T-helper 2 cell (primary cell): ENCODE data around the gene SPEM2.
A peak's percentile ranks its signal among the peaks of the same experiment; 100 is the strongest.

Experiments
- DNase-seq, 5 experiments: peaks; one replicate each; pipeline versions ENCODE4 v3.0.0 to v3.0.0-alpha.2; 2012 to 2022
- total RNA-seq, 2 donors: gene quantifications; one replicate each; lab custom pipeline; 2026; lab: John Stamatoyannopoulos, UW

SPEM2 gene
- 0 reads per million in 2 donors for total RNA-seq

- no peak for DNase-seq
These were observed at the start of gene SPEM2 for GRCh38 chr17:7425316-7425715. TSS of gene SPEM2 (plus strand) at chr17:7425616. CDS start at chr17:7425689, 73 bp downstream.

- no peak for DNase-seq
These were observed 46.3 kb upstream of the SPEM2 start for GRCh38 chr17:7379134-7379533.

DNA sequence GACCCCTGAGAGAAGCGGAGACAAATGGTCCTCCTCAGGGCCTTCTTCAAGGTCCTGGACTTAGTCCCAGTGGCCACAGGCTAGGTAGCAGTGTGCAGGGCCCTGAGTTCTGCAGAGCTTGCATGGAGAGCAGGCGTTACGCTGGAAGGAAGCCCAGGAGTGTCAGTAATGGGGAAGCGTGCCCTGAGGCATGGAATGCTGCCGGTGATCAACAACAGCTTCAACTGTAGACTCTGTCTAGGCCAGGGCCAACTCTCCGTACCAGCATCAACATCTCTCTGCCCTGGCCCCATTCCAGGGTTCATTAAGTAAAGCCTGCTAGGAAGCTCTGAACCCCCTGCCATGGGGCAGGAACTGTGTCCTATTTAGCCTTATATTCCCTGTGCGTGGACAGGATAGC is 45.1 kb upstream of the SPEM2 start:
- DNase-seq = no peak

- no peak for DNase-seq
These were observed 44.3 kb upstream of the SPEM2 start, which contains the start of gene TNK1 for GRCh38 chr17:7380855-7381683. TSS of gene TNK1 (plus strand) at chr17:7381089. CDS start at chr17:7382927, 1,838 bp downstream.

DNA sequence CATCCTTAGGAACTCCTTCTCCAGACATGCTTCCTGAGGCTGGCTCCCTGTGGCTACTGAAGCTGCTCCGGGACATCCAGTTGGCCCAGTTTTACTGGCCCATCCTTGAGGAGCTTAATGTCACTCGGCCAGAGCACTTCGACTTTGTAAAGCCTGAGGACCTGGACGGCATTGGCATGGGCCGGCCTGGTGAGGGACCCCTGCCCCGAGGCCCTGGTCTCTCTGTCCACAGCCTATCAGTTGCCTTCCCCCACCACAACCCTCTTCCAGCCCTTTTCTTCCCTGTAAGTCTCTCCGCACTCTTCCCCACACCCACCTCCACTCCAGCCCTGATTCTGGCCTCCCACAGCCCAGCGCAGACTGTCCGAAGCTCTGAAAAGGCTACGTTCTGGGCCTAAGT is 42.5 kb upstream of the SPEM2 start:
- DNase-seq = no peak

- no peak for DNase-seq
These were observed 42.1 kb upstream of the SPEM2 start for GRCh38 chr17:7383371-7383741.

GRCh38 chr17:7383742-7384488 is 41.5 kb upstream of the SPEM2 start:
- DNase-seq = peak; percentile 61 to 85 (median 75)

DNA sequence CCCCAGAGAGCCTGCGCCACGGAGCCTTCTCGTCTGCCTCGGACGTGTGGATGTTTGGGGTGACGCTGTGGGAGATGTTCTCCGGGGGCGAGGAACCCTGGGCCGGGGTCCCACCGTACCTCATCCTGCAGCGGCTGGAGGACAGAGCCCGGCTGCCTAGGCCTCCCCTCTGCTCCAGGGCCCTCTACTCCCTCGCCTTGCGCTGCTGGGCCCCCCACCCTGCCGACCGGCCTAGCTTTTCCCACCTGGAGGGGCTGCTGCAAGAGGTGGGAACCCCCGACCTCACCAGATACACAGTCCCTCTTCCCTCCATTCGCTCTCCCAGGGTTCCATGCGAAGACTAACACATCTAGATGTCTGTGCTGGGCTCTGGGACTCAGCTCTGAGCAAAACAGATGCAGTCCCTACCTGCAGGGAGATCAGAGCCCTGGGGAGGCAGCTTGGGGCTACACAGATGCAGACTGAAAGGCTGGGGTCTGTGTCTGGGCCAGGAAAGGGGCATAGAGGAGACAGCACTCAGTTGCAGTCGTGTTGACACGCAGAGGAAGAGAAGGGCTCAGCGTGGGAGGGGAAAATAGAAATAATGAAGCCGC is 40.8 kb upstream of the SPEM2 start:
- DNase-seq = no peak

DNA sequence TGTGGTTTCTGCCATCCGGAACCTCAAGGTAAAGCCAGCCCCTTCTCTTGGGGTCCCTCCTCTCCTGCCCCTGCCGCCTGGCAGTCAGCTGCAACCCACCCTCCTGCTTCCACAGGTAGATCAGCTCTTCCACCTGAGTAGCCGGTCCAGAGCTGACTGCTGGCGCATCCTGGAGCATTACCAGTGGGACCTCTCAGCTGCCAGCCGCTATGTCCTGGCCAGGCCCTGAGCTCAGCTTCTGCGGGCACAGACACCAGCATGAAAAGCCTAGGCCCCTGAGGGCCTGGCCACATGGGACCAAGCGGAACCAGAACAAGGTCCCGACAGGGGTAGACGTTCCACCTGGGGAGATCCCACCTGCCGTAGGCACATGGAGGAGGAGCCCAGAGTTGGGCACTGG is 36.6 kb upstream of the SPEM2 start:
- no peak for DNase-seq

DNA sequence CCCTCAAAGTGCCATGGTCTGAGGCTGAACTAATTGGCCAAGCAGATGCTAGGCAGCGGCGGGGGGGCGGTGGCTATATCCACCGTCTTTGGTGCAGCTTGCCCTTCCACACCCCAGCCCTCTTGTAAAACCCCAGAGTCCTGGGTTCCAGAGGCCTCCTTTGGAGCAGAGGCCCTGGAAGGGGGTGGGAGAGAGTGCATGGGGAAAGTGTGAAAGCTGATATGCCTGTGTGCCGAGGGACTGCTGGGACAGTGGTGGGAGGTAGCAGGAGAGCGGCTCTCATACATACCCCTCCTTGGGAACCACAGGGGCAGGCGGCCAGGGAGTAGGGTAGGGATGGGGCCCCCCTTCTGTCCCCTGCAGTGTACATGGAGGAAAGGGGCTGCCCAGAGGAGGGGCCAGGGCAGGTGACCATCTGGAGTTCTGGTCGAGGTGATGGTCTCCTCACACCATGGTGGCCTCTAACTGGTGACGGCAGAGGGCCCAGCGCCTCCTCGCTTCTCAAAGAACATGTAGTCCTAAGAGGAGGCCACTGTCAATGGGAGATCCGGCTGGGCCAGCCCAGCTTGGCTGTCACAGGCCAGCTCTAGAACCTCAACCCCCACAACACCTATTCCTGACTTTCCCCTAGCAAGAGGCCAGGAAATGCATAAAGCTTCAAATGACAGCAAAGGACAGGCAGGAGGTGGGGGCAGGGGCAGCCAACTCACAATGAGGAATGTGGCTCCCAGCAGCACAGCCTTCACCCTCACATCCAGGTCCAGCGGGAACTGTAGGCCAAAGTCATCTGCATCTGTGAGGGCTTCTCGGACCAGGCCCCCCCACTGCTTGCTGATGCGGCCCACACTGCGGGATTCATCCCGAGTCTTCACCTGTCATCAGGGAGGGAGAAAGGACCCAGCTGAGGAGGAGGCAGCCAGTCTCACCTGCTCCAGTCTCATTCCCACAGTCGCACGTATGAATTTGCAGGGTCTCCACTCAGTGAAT is 35.2 kb upstream of the SPEM2 start:
- no peak for DNase-seq

DNA sequence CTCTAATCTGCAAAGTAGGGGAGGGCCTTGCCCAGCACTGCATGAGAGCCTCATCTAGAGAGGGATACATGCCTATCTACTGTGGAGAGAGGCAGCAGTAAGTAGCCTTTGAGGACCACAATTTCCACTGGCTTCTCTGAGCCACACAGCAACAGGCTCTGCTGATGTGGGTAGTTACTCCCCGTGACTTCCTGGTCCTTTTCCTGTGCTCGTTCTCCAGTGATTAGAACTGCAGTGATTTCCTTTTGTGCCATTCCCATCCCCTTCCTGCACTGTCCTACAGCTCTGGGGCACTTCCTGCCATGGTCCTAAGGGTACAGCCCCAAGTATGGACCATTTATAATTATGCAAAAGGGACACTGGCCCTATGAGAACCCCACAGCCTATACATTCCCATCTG is 34.1 kb upstream of the SPEM2 start:
- no peak for DNase-seq

- no peak for DNase-seq
These were observed 32.5 kb upstream of the SPEM2 start for GRCh38 chr17:7392696-7393612.

DNA sequence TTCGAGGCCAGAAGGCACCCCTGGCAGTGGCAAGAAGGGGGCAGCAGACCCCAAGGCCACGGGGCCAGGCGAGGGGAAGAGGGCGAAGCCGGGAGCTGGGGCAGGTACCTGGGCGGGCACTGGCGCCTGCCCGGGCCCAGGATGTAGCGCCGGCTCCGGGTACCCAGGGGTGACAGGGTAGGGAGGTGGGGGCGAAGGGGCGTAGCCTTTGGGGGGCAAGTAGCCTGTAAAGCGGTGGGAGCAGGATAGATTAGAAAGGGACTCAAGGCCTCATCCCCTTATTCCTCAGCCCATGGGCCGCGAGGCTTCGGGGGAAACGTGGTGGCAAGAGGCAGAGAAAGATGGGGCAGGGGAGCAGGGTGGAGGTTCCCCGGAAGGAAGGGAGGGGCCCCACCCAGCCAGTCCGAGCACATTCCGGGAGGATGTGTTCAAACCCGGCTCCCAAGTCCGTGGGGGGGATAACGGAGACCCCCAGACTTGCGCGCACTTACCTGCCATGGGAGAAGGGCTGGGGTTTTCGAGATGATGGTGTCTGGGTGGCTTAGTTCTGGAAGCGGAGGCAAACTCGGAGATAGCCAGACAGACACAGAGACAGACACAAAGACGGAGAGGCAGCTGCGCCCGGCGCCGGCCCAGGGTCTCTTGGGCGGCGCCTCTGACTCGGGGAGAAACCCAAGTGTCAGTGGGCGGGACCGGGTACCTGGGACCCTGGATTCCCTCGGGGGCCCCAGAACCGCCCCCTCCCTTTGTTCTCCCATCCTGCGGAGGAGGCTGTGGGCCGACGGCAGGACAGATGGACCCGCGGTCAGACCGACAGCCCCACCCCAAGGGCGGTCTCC is 31.6 kb upstream of the SPEM2 start:
- DNase-seq = peak; percentile 37 to 72 (median 59)

- DNase-seq = peak; percentile 71 to 81 (median 74)
These were observed 30.8 kb upstream of the SPEM2 start, which contains the start of gene PLSCR3 for GRCh38 chr17:7394452-7395191. TSS of gene PLSCR3 (minus strand) at chr17:7394525. CDS start at chr17:7394110, 415 bp downstream.

DNA sequence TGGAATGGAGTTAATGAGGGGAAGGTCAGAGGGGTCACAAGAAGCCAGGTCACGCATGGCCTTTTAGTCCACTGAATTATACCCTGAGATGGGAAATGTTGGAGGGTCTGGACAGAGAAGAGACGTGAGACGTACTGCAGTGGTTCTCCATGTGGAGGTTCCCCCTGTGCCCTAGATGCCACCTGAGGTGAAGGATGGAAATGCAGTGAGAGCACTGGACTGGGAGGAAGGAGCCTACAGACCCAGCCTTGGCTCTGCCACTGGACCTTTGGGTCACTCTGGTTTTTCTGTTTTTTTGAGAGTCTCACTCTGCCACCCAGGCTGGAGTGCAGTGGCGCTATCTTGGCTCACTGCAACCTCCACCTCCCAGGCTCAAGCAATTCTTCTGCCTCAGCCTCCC is 29.3 kb upstream of the SPEM2 start:
- DNase-seq = no peak

DNA sequence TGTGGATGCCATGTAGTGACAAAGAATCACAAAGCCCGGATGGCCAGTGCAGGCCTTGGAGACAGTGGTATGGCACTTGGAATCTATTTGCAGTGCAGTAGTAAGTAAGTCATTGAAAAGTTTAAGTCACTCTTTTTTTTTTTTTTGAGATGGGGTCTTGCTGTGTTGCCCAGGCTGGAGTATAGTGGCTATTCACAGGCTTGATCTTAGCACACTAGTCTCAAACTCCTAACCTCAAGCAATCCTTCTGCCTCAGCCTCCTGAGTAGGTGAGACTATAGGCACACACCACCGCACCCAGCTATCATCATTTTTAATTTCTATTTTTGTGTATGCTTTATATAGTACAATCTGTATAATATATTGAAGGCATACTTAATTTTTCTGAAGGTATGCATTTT is 26.8 kb upstream of the SPEM2 start:
- no peak for DNase-seq

- DNase-seq = peak in 1 of 5 experiments; percentile 24
These were observed 22.2 kb upstream of the SPEM2 start for GRCh38 chr17:7403043-7403726.

- DNase-seq = no peak
These were observed 21.8 kb upstream of the SPEM2 start for GRCh38 chr17:7403727-7403976.
